GM12878 (cell line): ENCODE data around the gene DQX1. TPM values are rescaled to one million over a fixed set of nuclear protein-coding genes. Genes with fewer than 3 reads are reported as not detected.

ENCODE experiments used
- ATAC-seq: fragments of 200-7000 bp; cut with Tn5 transposase; 3 replicates; pipeline ENCODE4 v1.9.1; 2020; ENCODE audit warnings: mild to moderate bottlenecking, moderate library complexity
- BruUV-seq: library from RNA; stranded (reverse); fragments of 400-500 nt; replicated peaks from 2 replicates; lab custom pipeline; 2021; lab: Mats Ljungman, UMichigan
- CTCF ChIA-PET: fragments of 300-600 bp; sonication (Branson Sonifier 250); formaldehyde crosslinking; extraction: SDS; loops from one replicate; lab custom pipeline; 2021; ENCODE audit warnings: inconsistent platforms; lab: Yijun Ruan, JAX
- POLR2A ChIA-PET: fragments of 350-600 bp; formaldehyde crosslinking; extraction: SDS; loops from one replicate; lab custom pipeline; 2021; ENCODE audit warnings: inconsistent platforms; lab: Charles Lee
- RAD21 ChIA-PET: fragments of 300-600 bp; sonication (Branson Sonifier 250); formaldehyde crosslinking; loops from one replicate; lab custom pipeline; 2023; ENCODE audit warnings: antibody characterized with exemption; ENCODE audit not compliant: unreplicated experiment; lab: Charles Lee
- SMC1A ChIA-PET: fragments of 300-600 bp; sonication (Branson Sonifier 250); formaldehyde crosslinking; loops from one replicate; lab custom pipeline; 2023; ENCODE audit not compliant: unreplicated experiment, uncharacterized antibody; lab: Charles Lee
- DNase-seq: peaks from one replicate; pipeline ENCODE4 v3.0.0-alpha.2; 2011; ENCODE audit warnings: low read depth, low spot score
- FAIRE-seq: peaks from 3 replicates; lab custom pipeline; 2011; peaks lifted over from hg19 to GRCh38; lab: Jason Lieb, UNC
- H2AFZ ChIP-seq: 2 replicates; pipeline ENCODE4 v1.6.0; 2011; ENCODE audit warnings: low read depth, low read length, control low read depth; ENCODE audit not compliant: control insufficient read depth
- H3K27ac ChIP-seq: 2 replicates; pipeline ENCODE4 v1.5.1; 2011; ENCODE audit warnings: control low read depth; ENCODE audit not compliant: control insufficient read depth, insufficient read depth
- H3K27me3 ChIP-seq, 2 experiments: replicated peaks in 1 of 2; 2 replicates each; pipeline versions ENCODE4 v1.6.0 to v1.6.1; 2011; ENCODE audit warnings: low read length in 1 of 2; ENCODE audit not compliant: control insufficient read depth in 2 of 2, insufficient read depth in 2 of 2
- H3K36me3 ChIP-seq, 2 experiments: 2 replicates each; pipeline ENCODE4 v1.5.1; 2011; ENCODE audit warnings: low read length in 1 of 2; ENCODE audit not compliant: control insufficient read depth in 2 of 2, insufficient read depth in 2 of 2
- H3K4me1 ChIP-seq: 2 replicates; pipeline ENCODE4 v1.6.1; 2011; ENCODE audit warnings: mild to moderate bottlenecking, low read length, moderate library complexity, mixed read lengths; ENCODE audit not compliant: control insufficient read depth, insufficient read depth
- H3K4me2 ChIP-seq: 2 replicates; pipeline ENCODE4 v1.6.0; 2011; ENCODE audit warnings: control low read depth; ENCODE audit not compliant: control insufficient read depth, insufficient read depth
- H3K4me3 ChIP-seq: fragments of 200-600 bp; sonication (generic); 2 replicates; pipeline ENCODE4 v1.5.1; 2016
- H3K79me2 ChIP-seq: 2 replicates; pipeline ENCODE4 v1.6.0; 2011; ENCODE audit warnings: low read length; ENCODE audit not compliant: control insufficient read depth, insufficient read depth
- H3K9ac ChIP-seq: 2 replicates; pipeline ENCODE4 v1.8.0; 2011; ENCODE audit warnings: low read length, control low read depth, mixed read lengths; ENCODE audit not compliant: control insufficient read depth, insufficient read depth
- H3K9me3 ChIP-seq: replicated peaks from 3 replicates; pipeline ENCODE4 v1.5.1; 2011; ENCODE audit warnings: mild to moderate bottlenecking, low read length; ENCODE audit not compliant: control insufficient read depth, insufficient read depth
- H4K20me1 ChIP-seq: 2 replicates; pipeline ENCODE4 v1.6.0; 2011; ENCODE audit not compliant: control insufficient read depth, insufficient read depth
- BHLHE40 ChIP-seq, 2 experiments: fragments of 450-650 bp in 1 of 2; IDR thresholded peaks; 2 replicates each; pipeline ENCODE4 v1.6.1; 2011 to 2017; ENCODE audit warnings: low read depth in 2 of 2, borderline replicate concordance in 1 of 2, improper control_type of control experiment in 1 of 2, low read length in 1 of 2, mild to moderate bottlenecking in 1 of 2
- CEBPB ChIP-seq, 2 experiments: fragments of 150-350 bp in 1 of 2; IDR thresholded peaks; 2 replicates each; pipeline ENCODE4 v1.6.1; 2012 to 2014; ENCODE audit warnings: low read depth in 2 of 2, low read length in 2 of 2, borderline replicate concordance in 1 of 2, inconsistent platforms in 1 of 2
- CREM ChIP-seq: IDR thresholded peaks from 2 replicates; pipeline ENCODE4 v1.6.1; 2014; ENCODE audit warnings: antibody characterized with exemption, low read depth
- IKZF1 ChIP-seq: fragments of 450-650 bp; conservative IDR thresholded peaks from 2 replicates; pipeline ENCODE4 v1.6.1; 2017; ENCODE audit warnings: antibody characterized with exemption, mild to moderate bottlenecking
- JUND ChIP-seq: IDR thresholded peaks from 2 replicates; pipeline ENCODE4 v1.6.1; 2012; ENCODE audit warnings: low read depth, mild to moderate bottlenecking, low read length, improper control_type of control experiment, moderate library complexity
- NR2F1 ChIP-seq: fragments of 450-650 bp; conservative IDR thresholded peaks from 2 replicates; pipeline ENCODE4 v1.6.1; 2017; ENCODE audit warnings: mild to moderate bottlenecking
- POLR2AphosphoS2 ChIP-seq: IDR thresholded peaks from 2 replicates; pipeline ENCODE4 v1.6.1; 2011; ENCODE audit warnings: low read depth, mild to moderate bottlenecking, low read length, improper control_type of control experiment, moderate library complexity
- POLR2AphosphoS5 ChIP-seq: IDR thresholded peaks from 2 replicates; pipeline ENCODE4 v1.6.1; 2011; ENCODE audit warnings: mild to moderate bottlenecking, low read length, inconsistent platforms
- RELB ChIP-seq: fragments of 450-650 bp; IDR thresholded peaks from 2 replicates; pipeline ENCODE4 v1.6.1; 2017; ENCODE audit warnings: low read depth, mild to moderate bottlenecking, moderate library complexity
- TARDBP ChIP-seq: IDR thresholded peaks from 2 replicates; pipeline ENCODE4 v1.6.1; 2016; ENCODE audit warnings: borderline replicate concordance
- USF1 ChIP-seq: IDR thresholded peaks from 2 replicates; pipeline ENCODE4 v1.6.1; 2011; ENCODE audit warnings: borderline replicate concordance, low read depth, mild to moderate bottlenecking, moderate library complexity, mixed read lengths, low read length; ENCODE audit not compliant: insufficient read depth; ENCODE audit errors: extremely low read length
- YY1 ChIP-seq: IDR thresholded peaks from 2 replicates; pipeline ENCODE4 v1.6.1; 2011; ENCODE audit warnings: low read depth, mild to moderate bottlenecking, low read length
- ZSCAN29 ChIP-seq: fragments of 450-650 bp; IDR thresholded peaks from 2 replicates; pipeline ENCODE4 v1.6.1; 2017; ENCODE audit warnings: mild to moderate bottlenecking, moderate library complexity
- WGBS: methylation state at CpG from one replicate; pipeline ENCODE4 v1.1.6; 2016; ENCODE audit warnings: low lambda C conversion rate; ENCODE audit not compliant: insufficient replicate concordance, insufficient coverage; ENCODE audit errors: missing lambda C conversion rate; 5-methylcytosine and 5-hydroxymethylcytosine counted together
- in situ Hi-C: fragments of 300-500 bp; cut with MboI; formaldehyde crosslinking; loops from 9 replicates; pipeline ENCODE4 v1.14.3; 2018; ENCODE audit warnings: mixed read lengths
- intact Hi-C: fragments of 100-400 bp; cut with micrococcal nuclease; formaldehyde crosslinking; loops from one replicate; pipeline ENCODE4 v1.14.2; 2022; ENCODE audit not compliant: unreplicated experiment
- polyA plus RNA-seq, 11 experiments: library from polyadenylated mRNA; depleted of rRNA in 4 of 11; unstranded in 6 of 11; stranded (reverse) in 5 of 11; fragments of >200 nt; fragmentation: Nextera tagmentation in 4 of 11; fragmentation: Illumina TruSeq in 1 of 11; extraction: Ambion mirVana in 4 of 11; extraction: Trizol in 1 of 11; gene quantifications; 1 replicate in 1 of 11; 2 replicates in 10 of 11; pipeline versions ENCODE4 v1.2.1 to v1.2.3, GENCODE V29; 2011 to 2016; ENCODE audit warnings: inconsistent platforms in 2 of 11, missing spikeins in 2 of 11, low read depth in 1 of 11
- total RNA-seq, 4 experiments: library from RNA; depleted of rRNA in 3 of 4; stranded (reverse); fragments of >200 nt in 3 of 4; fragmentation: Illumina TruSeq in 1 of 4; extraction: Trizol in 1 of 4; gene quantifications; 2 replicates each; pipeline versions ENCODE4 v1.2.1 to v1.2.3, GENCODE V29; 2013 to 2021

Gene DQX1
- total and polyA plus RNA-seq, 10 of the 15 experiments (the other 5 are each of a cell fraction or from before 2014, with no cell fraction given): 0.34 to 2.1 (median 0.86) TPM

- H3K9ac ChIP-seq: peak overlapping the region; percentile 96
These were observed 29.6 kb upstream of the DQX1 start for GRCh38 chr2:74555610-74556103.

DNA sequence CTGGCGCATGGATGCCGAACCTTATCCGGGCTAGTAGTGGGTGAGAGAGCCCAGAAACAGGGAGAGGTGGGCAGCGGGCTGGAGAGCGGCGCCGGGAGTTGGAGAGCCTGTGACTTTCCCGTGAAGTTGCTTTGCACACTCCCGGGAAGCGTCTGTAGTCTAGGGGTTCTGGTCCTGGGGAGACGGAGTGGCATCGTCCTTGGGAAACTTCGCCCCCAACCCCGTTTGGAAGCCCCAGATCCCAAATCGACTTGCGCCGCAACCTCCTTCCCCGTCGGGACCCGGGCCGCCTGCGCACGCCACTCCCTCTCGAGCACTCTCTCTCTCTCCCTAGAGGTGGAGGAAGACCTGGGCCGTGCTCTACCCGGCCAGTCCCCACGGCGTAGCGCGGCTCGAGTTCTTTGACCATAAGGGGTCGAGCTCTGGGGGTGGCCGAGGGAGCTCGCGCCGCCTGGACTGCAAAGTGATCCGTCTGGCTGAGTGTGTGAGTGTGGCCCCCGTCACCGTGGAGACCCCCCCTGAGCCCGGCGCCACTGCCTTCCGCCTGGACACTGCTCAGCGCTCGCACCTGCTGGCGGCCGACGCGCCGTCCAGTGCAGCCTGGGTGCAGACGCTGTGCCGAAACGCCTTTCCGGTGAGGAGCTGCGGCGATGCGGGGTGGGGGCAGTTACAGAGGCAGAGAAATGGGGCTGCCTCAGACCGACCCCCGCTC lies 28.9 kb upstream of the DQX1 start:
- H3K27ac ChIP-seq: peak overlapping the region; percentile 93
- H2AFZ ChIP-seq: peak overlapping the region; percentile 81
- H3K4me1 ChIP-seq: peaks cover 27% of the 10 kb centered on the region
- WGBS: under 1% methylated on average over 58 of the region's 58 CpGs
- peak overlapping the region; percentile 91 for H3K4me2 ChIP-seq
- ChIA-PET POLR2A (interaction anchor here (0.5 to 17.8 kb wide), 3 partner anchors 15 to 172 kb away, joined by 4 to 441 read pairs (median 4); no protein-coding TSS in a partner anchor), SMC1A (interaction anchor here (0.9 to 4.8 kb wide), 9 partner anchors 11 to 46 kb away, joined by 3 to 42 read pairs (median 4); partner anchors contain the start of genes AUP1 and HTRA2), CTCF (interaction anchor here (1.1 to 8.5 kb wide), 6 partner anchors 8 to 31 kb away, joined by 3 to 115 read pairs (median 5); no protein-coding TSS in a partner anchor), RAD21 (interaction anchor here (0.8 to 6.5 kb wide), 4 partner anchors 15 to 115 kb away, joined by 3 to 96 read pairs (median 4); no protein-coding TSS in a partner anchor)
- no peak for FAIRE-seq
- peak overlapping the region; percentile 96 for H3K9ac ChIP-seq
- H3K9me3 ChIP-seq: no peaks in the 10 kb centered on the region; the same call in 2 of the 3 replicates
- BruUV-seq: TSS peak; percentile 73
- no peaks in the 10 kb centered on the region for H3K27me3 ChIP-seq
- intact Hi-C loops (loop anchor here (1.0 to 2.0 kb wide), 2 partner anchors 16 to 25 kb away; no protein-coding TSS in a partner anchor), in situ Hi-C loops (no loop called here)
- H3K79me2 ChIP-seq: peaks cover 67% of the 10 kb centered on the region
- DNase-seq: no peak
- peak overlapping the region; percentile 95 for H3K4me3 ChIP-seq
- H3K36me3 ChIP-seq: peaks cover 1 to 11% of the 10 kb centered on the region in 2 experiments; a peak in 2 of 4 replicates
- H4K20me1 ChIP-seq: no peaks in the 10 kb centered on the region
- ATAC-seq: peak; percentile 57
- no peak for TF ChIP-seq USF1
- TF ChIP-seq CEBPB (IDR thresholded peaks at IDR 0.05; ENCODE audit: borderline replicate concordance in 1 of 2, low read depth in 2 of 2, low read length in 2 of 2): no peak
- TF ChIP-seq IKZF1: peak; percentile 53
- peak; percentile 45; the same call in 1 of the 2 replicates for TF ChIP-seq RELB
- TF ChIP-seq TARDBP: peak; percentile 12; the same call in 1 of the 2 replicates
- TF ChIP-seq YY1: 0 out of 2 replicates have a peak, but pooled peaks have one; percentile 51
- TF ChIP-seq BHLHE40 (IDR thresholded peaks at IDR 0.05; ENCODE audit: borderline replicate concordance in 1 of 2, low read depth in 2 of 2, low read length in 1 of 2): peak in 1 of 2 experiments; percentile 19; a peak in 1 of 4 replicates
- TF ChIP-seq POLR2AphosphoS5: peak; percentile 35; the same call in 1 of the 2 replicates

More at GRCh38 chr2:74555610-74556103, 29.6 kb upstream of the DQX1 start:
- BruUV-seq: no TSS peak
- Histone ChIP-seq H3K4me2 (peak overlapping the region; percentile 91), H3K79me2 (peaks cover 60% of the 10 kb centered on the region), H3K27ac (peak overlapping the region; percentile 93), H3K9me3 (no peaks in the 10 kb centered on the region; the same call in 2 of the 3 replicates)
- whole genome bisulfite sequencing: 37% methylated on average over 16 of the region's 17 CpGs
- POLR2A ChIA-PET: interaction anchor here (0.5 to 17.8 kb wide), 3 partner anchors 16 to 173 kb away, joined by 4 to 441 read pairs (median 4); no protein-coding TSS in a partner anchor
- DNase-seq (no peak), ATAC-seq (no peak)
- no peak for TF ChIP-seq NR2F1
- no peak for TF ChIP-seq JUND
- 0 out of 2 replicates have a peak, but pooled peaks have one; percentile 1 for TF ChIP-seq POLR2AphosphoS2
- TF ChIP-seq ZSCAN29: no peak
- TF ChIP-seq CREM: no peak
- TF ChIP-seq, all 136 proteins: peak for 1
- Histone ChIP-seq H4K20me1 (no peaks in the 10 kb centered on the region), H3K4me1 (peaks cover 22% of the 10 kb centered on the region), H3K27me3 (no peaks in the 10 kb centered on the region), H2AFZ (no peak overlapping the region), H3K4me3 (peak overlapping the region; percentile 95), H3K36me3 (peaks cover 1 to 11% of the 10 kb centered on the region in 2 experiments; a peak in 2 of 4 replicates)
- in situ Hi-C loops (no loop called here), intact Hi-C loops (loop anchor here (2.0 kb wide), 1 partner anchor 15 kb away; no protein-coding TSS in a partner anchor)
- RAD21 ChIA-PET: interaction anchor here (0.8 to 6.5 kb wide), 3 partner anchors 15 to 116 kb away, joined by 3 to 96 read pairs (median 5); no protein-coding TSS in a partner anchor
- no peak for FAIRE-seq
- CTCF ChIA-PET: interaction anchor here (1.1 to 8.5 kb wide), 7 partner anchors 9 to 30 kb away, joined by 3 to 115 read pairs (median 6); no protein-coding TSS in a partner anchor
- SMC1A ChIA-PET: interaction anchor here (0.9 to 4.8 kb wide), 9 partner anchors 11 to 47 kb away, joined by 3 to 42 read pairs (median 4); partner anchors contain the start of genes AUP1 and HTRA2
